C4-2B (cell line): ENCODE measurements around the gene RHD.

ENCODE experiments used
- ZFX ChIP-seq: fragments of 450-650 bp; IDR thresholded peaks from 2 replicates; pipeline ENCODE4 v1.6.1; 2017
- TF ChIP-seq, protein P1 (sequence below): fragments of 450-650 bp; conservative IDR thresholded peaks from 2 replicates; pipeline ENCODE4 v1.5.1; 2017; ENCODE audit warnings: mild to moderate bottlenecking

GRCh38 chr1:25369241-25369640 lies 96.9 kb downstream of the RHD start:
- TF ChIP-seq, protein P1, sequence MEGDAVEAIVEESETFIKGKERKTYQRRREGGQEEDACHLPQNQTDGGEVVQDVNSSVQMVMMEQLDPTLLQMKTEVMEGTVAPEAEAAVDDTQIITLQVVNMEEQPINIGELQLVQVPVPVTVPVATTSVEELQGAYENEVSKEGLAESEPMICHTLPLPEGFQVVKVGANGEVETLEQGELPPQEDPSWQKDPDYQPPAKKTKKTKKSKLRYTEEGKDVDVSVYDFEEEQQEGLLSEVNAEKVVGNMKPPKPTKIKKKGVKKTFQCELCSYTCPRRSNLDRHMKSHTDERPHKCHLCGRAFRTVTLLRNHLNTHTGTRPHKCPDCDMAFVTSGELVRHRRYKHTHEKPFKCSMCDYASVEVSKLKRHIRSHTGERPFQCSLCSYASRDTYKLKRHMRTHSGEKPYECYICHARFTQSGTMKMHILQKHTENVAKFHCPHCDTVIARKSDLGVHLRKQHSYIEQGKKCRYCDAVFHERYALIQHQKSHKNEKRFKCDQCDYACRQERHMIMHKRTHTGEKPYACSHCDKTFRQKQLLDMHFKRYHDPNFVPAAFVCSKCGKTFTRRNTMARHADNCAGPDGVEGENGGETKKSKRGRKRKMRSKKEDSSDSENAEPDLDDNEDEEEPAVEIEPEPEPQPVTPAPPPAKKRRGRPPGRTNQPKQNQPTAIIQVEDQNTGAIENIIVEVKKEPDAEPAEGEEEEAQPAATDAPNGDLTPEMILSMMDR = no peak
- no peak for TF ChIP-seq ZFX
